ENCODE data around the gene HOXC5. TPM values are rescaled to one million over a fixed set of nuclear protein-coding genes. Genes with fewer than 3 reads are reported as not detected.
A peak's percentile ranks its signal among the peaks of the same experiment; 100 is the strongest.

The HOXC5 gene
- total RNA-seq, 2 experiments from 2014 or later = not detected

DNA sequence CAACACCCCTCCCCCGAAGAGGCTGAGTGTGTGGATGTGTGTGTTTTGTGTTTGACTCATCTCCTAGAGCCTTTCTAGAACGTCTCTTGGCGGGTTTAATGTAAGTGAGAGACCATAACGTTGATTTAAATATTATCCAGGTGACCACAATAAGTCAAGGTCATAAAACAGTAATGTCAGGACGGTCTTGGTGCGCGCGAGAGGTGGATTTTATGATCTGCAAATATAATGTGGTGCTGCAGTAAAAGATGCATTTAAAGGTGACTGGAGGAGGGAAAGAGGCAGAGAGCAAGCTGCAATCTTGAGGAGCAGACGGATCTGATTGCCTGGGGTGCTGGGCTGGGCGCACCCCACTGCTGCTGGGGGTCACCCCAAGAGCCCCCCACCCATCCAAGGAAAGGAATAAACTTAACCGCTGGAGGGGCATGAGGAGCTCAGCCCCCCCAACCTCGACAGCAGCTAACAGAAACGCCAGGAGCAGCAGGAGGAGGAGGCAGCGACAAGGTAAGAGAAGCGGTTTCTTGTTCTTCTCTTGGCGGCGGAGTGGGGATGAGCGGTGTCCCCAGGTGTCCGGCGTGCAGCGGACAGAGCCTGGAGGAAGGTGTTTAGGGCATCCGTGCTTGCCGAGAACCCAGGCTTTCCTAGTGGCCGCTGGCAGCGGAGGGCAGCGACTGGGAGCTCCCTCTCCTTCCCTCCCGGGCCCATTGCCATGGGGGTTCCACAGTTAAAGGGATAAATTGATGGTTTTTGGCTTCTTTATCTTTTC is 42.4 kb upstream of the HOXC5 start:
- H3K4me1 Mint-ChIP-seq = peaks cover 28% of the 10 kb centered on the region

DNA sequence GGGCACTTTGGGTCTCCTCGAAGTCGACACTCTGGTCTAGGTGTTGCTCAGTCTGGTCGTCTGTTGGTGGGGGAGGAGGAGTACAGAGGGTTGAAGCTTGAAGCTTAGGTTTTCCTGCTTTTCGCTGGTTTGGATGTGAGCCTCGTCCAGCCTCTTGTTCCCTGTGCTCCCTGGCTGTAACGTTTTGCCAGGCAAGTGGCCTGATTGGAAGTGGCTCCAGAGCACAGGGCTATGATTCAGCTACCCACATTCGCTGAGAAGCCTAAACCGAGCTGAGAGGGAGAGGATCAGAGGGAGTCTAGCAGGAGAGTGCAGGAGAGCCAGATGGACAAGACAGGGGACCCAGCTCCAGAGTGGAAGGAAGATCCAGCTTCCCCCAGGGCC is 41.8 kb upstream of the HOXC5 start:
- CTCF ChIA-PET = interaction anchor here (1.0 to 3.8 kb wide), 11 partner anchors 9 to 226 kb away, joined by 3 to 20 read pairs (median 4); partner anchors contain the start of genes HOXC4 and HOXC9
- peaks cover 1% of the 10 kb centered on the region for H3K36me3 Mint-ChIP-seq
- ATAC-seq (no peak), DNase-seq (no peak)
- H3K4me1 Mint-ChIP-seq = peaks cover 30% of the 10 kb centered on the region
- no peaks in the 10 kb centered on the region for H3K9me3 Mint-ChIP-seq (ENCODE audit: low read depth)
- no peak overlapping the region for H3K27ac Mint-ChIP-seq
- no peak overlapping the region for H3K4me3 Mint-ChIP-seq
- peaks cover 97% of the 10 kb centered on the region for H3K27me3 Mint-ChIP-seq

More for the DNA sequence above, 42.4 kb upstream of the HOXC5 start:
- H3K4me3 Mint-ChIP-seq = no peak overlapping the region
- peaks cover 97% of the 10 kb centered on the region for H3K27me3 Mint-ChIP-seq
- no peak overlapping the region for H3K27ac Mint-ChIP-seq
- peaks cover 1% of the 10 kb centered on the region for H3K36me3 Mint-ChIP-seq
- CTCF ChIA-PET = interaction anchor here (1.0 to 3.8 kb wide), 9 partner anchors 9 to 217 kb away, joined by 3 to 20 read pairs (median 4); partner anchors contain the start of genes HOXC4 and HOXC9
- H3K9me3 Mint-ChIP-seq (ENCODE audit: low read depth) = no peaks in the 10 kb centered on the region
- no peak for ATAC-seq
- DNase-seq = no peak

DNA sequence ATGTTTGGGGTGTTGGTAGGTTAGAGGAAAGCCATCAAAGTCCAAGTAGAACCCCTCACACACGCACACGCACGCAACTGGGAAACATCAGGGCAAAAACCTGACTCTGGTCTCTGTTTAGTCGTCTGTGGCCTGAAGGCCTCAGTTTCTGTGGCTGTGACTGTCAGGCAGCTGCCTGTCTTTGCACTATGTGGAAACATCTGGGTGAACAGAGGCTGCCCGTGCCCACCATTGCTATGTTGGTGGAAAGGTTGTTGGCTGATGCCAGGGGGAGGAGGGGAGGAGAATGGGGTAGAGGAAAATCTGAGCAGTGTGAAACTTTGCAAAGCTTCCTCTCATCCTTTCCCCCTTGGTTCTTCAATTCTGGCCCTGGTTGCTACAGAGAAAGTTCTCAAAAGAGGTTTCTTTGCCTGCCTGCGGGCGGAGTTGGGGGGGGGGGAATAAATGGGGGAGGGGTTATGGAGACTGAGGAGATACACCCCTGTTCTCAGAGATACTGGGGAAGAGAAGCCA is 40.4 kb upstream of the HOXC5 start:
- peaks cover 26% of the 10 kb centered on the region for H3K4me1 Mint-ChIP-seq
- DNase-seq = no peak
- no peak overlapping the region for H3K27ac Mint-ChIP-seq
- H3K4me3 Mint-ChIP-seq = no peak overlapping the region
- CTCF ChIA-PET = interaction anchor here (1.0 to 3.8 kb wide), 7 partner anchors 13 to 224 kb away, joined by 3 to 20 read pairs (median 3); partner anchors contain the start of gene HOXC11
- H3K9me3 Mint-ChIP-seq (ENCODE audit: low read depth) = no peaks in the 10 kb centered on the region
- H3K27me3 Mint-ChIP-seq = peaks cover 96% of the 10 kb centered on the region
- no peak for ATAC-seq
- H3K36me3 Mint-ChIP-seq = peaks cover 1% of the 10 kb centered on the region

DNA sequence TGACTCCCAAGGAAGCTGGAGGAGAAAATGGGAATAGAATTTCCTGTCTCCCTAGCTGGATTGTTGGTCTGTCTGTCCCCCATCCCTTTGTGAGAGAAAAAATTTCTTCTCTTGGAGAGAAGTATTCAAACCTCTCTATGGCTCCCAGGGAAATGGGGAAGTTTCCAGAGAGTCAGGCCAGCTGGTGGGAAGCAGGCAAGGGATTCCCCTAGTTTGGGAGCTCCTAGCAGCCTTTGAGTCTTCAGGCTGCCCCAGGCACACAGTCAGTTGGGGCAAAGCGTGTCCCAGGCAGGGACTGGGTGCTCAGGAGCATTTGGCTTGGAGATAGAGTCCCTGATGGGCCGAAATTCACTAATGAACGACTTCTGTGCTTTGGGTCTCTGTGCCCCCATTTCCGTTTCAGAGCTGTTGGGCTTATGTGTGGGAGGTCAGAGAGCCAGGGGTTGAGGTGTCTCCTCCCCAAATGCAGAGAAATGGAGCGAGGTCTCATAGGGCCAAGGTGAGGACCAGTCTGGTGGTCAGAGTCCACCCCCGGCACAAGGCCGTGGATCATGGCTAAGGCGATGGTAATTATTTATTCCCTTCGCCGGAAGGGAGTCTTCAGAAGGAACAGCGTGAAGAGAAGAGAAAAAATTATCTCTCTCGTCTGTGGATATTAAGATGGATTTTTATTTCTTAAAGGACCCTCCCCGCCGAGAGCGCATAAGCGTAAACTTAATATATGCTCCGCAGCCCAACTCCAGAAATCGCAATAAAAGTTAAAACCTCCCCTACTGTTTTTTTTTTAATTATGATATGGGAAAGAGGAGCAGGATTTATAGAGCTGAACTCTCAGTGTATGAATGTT is 39.5 kb upstream of the HOXC5 start:
- Mint-ChIP-seq H3K9me3 (ENCODE audit: low read depth) (no peaks in the 10 kb centered on the region), H3K27me3 (peaks cover 96% of the 10 kb centered on the region), H3K4me1 (peaks cover 28% of the 10 kb centered on the region), H3K36me3 (peaks cover 1% of the 10 kb centered on the region), H3K27ac (peak overlapping the region; percentile 48), H3K4me3 (no peak overlapping the region)
- ATAC-seq (no peak), DNase-seq (no peak)
- CTCF ChIA-PET = interaction anchor here (3.8 kb wide), 1 partner anchor 13 kb away, joined by 20 read pairs; no protein-coding TSS in a partner anchor

DNA sequence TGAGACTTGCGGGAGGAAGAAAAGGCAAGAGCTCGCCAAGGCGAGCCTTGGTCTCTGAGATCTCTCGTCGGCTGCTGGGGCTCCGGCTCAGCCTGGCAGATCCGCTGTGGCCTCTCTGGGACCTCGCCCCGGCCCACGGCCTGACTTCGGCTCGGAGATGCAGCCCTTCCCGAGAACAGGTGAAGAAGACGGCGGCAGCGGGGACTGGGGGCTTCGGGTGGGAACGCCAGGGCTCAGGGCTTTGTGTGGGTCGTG is 38.9 kb upstream of the HOXC5 start:
- Mint-ChIP-seq H3K27ac (peak overlapping the region; percentile 48), H3K9me3 (ENCODE audit: low read depth) (no peaks in the 10 kb centered on the region), H3K4me3 (no peak overlapping the region), H3K4me1 (peaks cover 26% of the 10 kb centered on the region), H3K27me3 (peaks cover 96% of the 10 kb centered on the region), H3K36me3 (peaks cover 1% of the 10 kb centered on the region)
- ATAC-seq (no peak), DNase-seq (no peak)
- CTCF ChIA-PET = no interaction called here

DNA sequence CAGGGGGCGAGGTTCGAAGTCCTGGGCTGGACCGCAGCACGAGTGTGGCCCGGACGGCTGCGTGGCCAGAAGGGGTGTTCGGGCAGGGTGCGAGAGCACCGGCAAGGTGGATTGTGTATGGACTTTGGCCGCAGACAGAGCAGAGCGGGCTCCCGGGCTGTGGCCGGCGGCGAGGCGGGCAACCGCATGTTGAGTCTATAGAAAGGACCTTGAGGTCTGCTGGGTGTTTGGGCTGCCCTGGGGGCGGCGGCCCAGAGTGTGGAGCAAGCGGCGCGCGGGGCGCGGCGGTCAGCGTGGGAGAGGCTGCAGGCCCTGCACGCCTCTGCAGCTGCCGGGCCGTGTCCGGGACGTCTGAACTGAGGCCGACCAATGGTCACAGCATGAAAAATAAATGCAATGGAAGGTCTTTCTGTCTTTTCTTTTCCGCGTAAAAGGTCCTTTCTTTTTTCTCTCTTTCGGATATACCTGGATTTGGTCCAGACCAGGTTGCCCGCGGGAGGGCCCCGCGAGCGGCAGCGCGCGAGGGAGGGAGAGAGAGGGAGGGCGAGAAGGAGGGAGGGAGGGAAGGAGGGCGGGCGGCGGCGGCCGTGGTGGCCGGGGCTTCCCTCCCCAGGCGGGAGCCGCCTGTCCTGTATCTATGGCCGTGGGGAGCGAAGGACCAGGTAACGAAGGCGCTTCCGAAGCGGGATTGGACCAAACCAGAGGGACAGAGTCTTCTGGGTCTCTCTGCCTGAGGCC is 38.4 kb upstream of the HOXC5 start:
- Mint-ChIP-seq H3K9me3 (ENCODE audit: low read depth) (no peaks in the 10 kb centered on the region), H3K4me1 (peaks cover 21% of the 10 kb centered on the region), H3K27me3 (peaks cover 95% of the 10 kb centered on the region), H3K4me3 (no peak overlapping the region), H3K27ac (no peak overlapping the region), H3K36me3 (peaks cover 1% of the 10 kb centered on the region)
- CTCF ChIA-PET = no interaction called here
- no peak for ATAC-seq
- no peak for DNase-seq

DNA sequence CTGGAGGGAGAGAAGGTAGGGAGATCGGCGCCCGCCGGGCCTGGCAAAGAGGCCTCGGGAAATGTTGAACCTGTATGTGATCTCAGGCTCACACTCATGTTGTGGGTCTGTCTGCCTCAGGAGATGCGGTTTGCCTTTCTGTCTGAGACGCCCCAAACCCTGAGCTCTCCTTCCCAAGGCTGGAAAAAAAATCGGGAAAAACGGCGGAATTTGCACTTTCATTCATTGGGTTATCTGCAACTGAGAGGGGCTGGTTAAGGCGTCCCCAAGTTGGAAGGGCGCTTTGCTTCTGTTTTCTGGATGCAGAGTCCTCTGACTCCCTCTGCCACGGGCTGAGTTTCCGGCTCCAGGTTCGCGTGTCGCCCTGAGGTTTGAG is 37.9 kb upstream of the HOXC5 start:
- no peaks in the 10 kb centered on the region for H3K9me3 Mint-ChIP-seq (ENCODE audit: low read depth)
- CTCF ChIA-PET = interaction anchor here (1.5 kb wide), 1 partner anchor 293 kb away, joined by 4 read pairs; no protein-coding TSS in a partner anchor
- peaks cover 17% of the 10 kb centered on the region for H3K4me1 Mint-ChIP-seq
- H3K4me3 Mint-ChIP-seq = peak overlapping the region; percentile 62
- H3K27ac Mint-ChIP-seq = peak overlapping the region; percentile 43
- no peak for ATAC-seq
- peaks cover 1% of the 10 kb centered on the region for H3K36me3 Mint-ChIP-seq
- peak; percentile 52 for DNase-seq
- peaks cover 95% of the 10 kb centered on the region for H3K27me3 Mint-ChIP-seq

DNA sequence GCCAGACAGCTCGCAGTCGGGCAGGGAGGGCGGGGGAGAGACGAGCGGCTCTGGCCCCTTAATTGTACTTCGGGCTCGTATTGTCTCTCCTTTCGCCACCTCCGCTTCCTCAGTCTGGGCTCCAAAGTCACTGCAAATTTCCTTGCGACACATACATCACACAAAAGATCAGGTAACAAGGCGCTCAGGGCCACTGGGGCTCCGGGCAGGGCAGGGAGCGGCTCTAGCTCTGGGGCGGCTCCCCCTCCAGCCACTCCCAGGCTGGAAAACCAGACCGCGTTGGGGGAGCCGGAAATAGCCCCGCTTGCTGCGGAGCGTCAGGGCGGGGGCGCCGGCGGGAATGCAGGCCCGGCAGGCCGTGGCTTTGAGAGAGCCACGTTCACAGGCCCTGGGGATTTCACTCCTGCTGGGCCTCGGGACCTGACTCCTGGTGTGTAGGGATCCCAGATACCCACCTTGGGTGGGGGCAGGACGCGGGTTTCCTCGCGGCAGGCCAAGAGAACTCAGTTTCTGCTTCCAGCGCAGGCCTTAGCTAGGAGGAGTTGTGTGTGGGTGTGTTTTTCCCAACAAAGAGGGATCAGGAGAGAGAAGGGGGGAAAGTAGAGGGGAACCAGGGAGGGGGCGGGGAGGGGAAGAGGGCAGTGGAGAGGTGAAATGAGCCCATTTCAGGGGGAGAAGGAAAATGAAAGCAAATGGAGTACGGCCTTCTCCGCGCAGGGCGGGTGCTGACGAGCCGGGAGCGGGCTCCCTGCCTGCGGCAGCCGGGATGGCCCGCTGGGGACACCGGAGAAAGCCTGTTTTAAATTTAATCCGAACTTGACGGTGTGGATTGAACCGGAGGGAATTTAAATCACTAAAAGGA is 37.2 kb upstream of the HOXC5 start:
- ATAC-seq (peak; percentile 68), DNase-seq (no peak)
- Mint-ChIP-seq H3K9me3 (ENCODE audit: low read depth) (no peaks in the 10 kb centered on the region), H3K36me3 (peaks cover 1% of the 10 kb centered on the region), H3K27me3 (peaks cover 95% of the 10 kb centered on the region), H3K27ac (peak overlapping the region; percentile 53), H3K4me3 (peak overlapping the region; percentile 62), H3K4me1 (peaks cover 14% of the 10 kb centered on the region)
- CTCF ChIA-PET = interaction anchor here (1.1 to 1.5 kb wide), 3 partner anchors 10 to 294 kb away, joined by 4 to 7 read pairs (median 4); no protein-coding TSS in a partner anchor

DNA sequence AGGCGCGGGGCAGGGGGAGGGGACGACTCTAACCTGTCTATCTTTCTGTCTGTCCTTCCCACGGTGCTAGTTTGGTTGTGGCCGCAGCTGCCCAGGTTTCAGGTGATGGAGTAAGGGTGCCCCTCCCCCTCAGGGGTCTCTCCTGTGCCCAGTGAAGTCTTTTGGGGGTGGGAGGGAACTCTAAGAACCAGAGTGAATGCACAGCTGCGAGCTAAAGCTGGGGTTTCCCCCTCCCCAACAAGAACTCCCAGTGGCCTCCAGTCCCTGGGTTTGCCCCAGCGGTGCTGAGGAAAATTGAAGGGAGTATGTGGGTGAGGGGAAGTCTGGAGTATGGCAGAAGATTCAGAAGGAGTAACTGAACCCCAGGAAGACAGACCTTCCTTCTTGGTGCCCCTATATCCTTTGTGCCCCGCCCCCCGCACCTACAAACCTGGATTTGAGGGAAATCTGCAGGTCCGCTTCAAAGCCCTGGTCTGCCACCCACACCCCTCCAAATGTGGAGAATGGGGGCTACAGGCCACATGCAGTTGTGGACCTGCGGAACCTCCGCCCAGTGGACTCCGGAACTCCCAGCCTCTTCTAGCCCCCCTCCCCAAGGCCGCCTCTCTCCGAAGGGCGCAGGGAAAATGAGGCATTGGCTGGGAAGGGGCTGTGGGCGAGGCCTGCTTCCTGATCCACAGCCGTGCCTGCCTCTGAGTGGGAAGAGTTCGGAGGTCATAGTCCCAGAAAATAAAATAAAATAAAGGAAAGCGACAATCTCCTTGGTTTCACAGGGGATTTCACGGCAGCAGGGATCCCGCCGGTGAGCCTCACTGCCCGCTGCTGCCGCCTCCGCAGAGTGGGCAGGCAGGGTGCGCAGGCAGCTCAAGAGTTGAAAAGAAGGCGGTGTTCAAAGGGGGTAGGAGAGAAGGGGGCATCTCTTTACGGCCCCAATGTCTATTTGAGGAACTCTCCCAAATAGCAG is 36.3 kb upstream of the HOXC5 start:
- Mint-ChIP-seq H3K36me3 (peaks cover 1% of the 10 kb centered on the region), H3K9me3 (ENCODE audit: low read depth) (no peaks in the 10 kb centered on the region), H3K4me1 (peaks cover 14% of the 10 kb centered on the region), H3K27ac (no peak overlapping the region), H3K4me3 (peak overlapping the region; percentile 62), H3K27me3 (peaks cover 96% of the 10 kb centered on the region)
- CTCF ChIA-PET = interaction anchor here (1.1 to 6.1 kb wide), 8 partner anchors 9 to 294 kb away, joined by 4 to 41 read pairs (median 6); partner anchors contain the start of genes HOXC10, HOXC5 and HOXC8
- ATAC-seq (no peak), DNase-seq (no peak)

DNA sequence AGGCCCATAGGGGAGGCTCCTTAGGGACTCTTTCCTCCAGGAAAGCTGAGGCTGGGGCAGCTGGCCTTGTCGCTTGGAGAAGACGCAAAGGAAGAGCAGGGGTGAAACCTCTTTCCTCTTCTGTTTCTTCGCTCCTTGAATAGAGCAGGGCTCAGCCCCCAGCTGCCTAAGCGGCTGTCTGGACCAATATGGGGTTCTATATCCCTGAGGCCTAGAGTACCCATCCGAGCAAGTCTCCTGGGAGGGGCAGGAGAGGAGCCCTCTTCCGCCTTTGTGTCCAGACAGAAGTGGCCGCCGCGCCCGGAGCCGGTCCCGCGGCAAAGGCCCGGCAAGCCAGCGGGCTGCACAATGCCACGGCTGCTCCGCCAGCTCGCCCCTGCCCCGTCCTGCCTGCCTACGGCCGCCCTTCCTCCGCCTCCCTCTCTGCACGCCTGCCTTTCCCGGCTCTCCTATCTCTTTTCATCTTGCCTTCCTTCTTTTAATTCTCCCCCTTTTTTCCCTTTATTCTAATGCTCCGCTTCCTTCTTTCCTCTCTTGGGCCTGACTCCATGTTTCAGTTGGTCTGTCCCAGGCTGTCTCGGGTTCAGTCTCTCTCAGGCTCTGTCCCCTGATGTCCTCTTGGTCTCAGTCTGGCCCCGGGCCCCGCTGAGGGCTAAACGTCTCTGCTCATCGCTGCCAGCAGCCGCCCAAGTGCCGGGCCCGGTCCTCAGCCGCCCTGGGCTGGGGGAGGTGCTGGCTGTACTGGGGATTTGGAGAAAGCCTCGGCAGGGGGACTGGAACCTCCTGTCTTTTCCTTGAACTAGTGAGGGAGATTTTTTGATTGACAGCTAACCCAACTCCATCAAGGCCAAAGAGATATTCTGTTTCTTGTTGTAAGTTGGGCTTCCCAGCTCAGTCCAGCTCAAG is 35.4 kb upstream of the HOXC5 start:
- CTCF ChIA-PET = interaction anchor here (1.3 to 6.1 kb wide), 7 partner anchors 8 to 210 kb away, joined by 4 to 41 read pairs (median 7); partner anchors contain the start of genes HOXC10, HOXC5 and HOXC8
- peaks cover 96% of the 10 kb centered on the region for H3K27me3 Mint-ChIP-seq
- H3K4me1 Mint-ChIP-seq = peaks cover 14% of the 10 kb centered on the region
- no peak for DNase-seq
- no peak overlapping the region for H3K4me3 Mint-ChIP-seq
- H3K9me3 Mint-ChIP-seq (ENCODE audit: low read depth) = no peaks in the 10 kb centered on the region
- H3K27ac Mint-ChIP-seq = no peak overlapping the region
- no peak for ATAC-seq
- H3K36me3 Mint-ChIP-seq = peaks cover 1% of the 10 kb centered on the region

Measured in activated CD8-positive, alpha-beta memory T cell treated with anti-CD3 and anti-CD28 coated beads, Interleukin-2, amount 10 ng/mL, durations not matched to agents 7 days and 5 days (primary cell).